HG03469 (cell line): Measurements from ENCODE around the gene INHBA.

ENCODE experiments used
- ATAC-seq: cut with Tn5 transposase; IDR thresholded peaks from one replicate; pipeline ENCODE4 v1.9.1; 2021; ENCODE audit warnings: mild to moderate bottlenecking, moderate library complexity, moderate number of reproducible peaks; ENCODE audit not compliant: unreplicated experiment

The INHBA gene

DNA sequence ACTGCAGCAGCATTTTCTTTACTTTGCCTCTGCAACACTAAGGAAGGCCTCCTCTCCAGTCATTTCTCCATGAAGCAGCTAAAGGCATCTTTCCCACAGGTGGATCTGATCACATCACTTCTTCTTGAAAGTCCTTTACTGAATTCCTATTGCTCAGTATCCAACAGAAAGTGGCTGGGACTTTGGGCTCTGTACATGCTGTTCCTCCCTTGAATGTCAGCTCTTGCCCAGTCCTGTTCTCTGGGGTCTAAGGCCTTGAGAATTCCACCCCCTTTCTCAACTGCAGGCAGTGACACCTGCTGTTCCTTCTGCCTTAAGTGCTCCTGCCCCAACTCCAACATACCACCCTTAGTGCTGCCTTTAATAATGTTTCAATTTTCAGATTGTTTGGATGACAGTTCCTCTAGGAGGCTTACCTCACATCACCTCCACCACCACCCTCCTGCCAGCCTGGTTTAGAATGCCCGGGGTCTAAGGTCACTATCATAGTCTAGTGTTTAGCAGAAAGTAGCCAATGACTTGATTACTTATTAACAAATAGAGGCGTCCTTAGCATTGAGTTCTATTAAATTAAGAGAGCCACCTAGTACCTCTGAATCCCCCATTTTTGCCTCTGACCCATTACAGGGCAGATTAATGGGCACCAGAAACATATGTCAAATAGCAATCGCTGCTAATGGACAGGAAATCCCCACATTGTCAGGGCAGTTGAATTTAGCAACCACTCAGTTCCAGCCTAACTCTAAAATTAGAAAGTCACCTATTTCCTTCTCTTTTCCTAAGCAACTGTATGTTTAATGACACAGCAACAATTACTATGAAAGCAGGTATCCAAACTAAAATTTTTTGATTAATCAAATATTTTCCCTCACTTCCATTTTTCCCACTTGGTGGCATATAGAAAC lies 11.4 kb downstream of the INHBA start:
- no peak for ATAC-seq

DNA sequence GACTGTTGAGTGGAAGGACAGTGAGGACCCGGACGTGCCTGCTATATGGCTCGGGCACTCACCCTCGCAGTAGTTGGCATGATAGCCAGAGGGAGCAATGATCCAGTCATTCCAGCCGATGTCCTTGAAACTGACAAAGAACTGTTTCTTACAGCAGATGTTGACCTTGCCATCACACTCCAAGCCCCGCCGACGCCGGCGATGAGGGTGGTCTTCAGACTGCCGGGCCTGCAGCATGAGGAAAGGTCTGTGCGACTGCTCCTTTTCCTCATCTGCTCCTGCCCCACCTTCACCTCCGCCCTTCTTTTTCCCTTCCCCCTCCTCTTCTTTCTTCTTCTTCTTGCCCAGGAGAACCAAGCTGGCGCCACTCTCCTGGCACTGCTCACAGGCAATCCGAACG lies 13.1 kb downstream of the INHBA start:
- ATAC-seq, result no peak

- ATAC-seq, result no peak
These were observed 14.0 kb downstream of the INHBA start for GRCh38 chr7:41688906-41689305.

- ATAC-seq, result no peak
These were observed 14.8 kb downstream of the INHBA start for GRCh38 chr7:41688012-41688625.

DNA sequence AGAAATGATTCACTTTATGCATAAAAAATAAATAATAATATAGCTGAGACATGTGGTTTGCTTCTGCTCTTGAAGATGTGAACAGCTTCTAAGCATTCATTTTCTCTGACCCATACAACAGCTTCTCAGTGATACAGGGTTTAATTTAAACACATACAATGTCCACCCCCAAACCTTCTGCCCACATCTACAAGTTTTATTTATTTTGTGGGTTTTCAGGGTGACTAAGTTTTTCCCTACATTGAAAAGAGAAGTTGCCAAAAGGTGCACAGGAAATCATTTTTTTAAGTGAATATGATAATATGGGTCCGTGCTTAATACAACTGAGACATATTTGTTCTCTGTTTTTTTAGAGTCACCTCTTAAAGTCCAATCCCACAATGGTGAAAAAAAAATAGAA lies 17.2 kb downstream of the INHBA start:
- ATAC-seq, result no peak

DNA sequence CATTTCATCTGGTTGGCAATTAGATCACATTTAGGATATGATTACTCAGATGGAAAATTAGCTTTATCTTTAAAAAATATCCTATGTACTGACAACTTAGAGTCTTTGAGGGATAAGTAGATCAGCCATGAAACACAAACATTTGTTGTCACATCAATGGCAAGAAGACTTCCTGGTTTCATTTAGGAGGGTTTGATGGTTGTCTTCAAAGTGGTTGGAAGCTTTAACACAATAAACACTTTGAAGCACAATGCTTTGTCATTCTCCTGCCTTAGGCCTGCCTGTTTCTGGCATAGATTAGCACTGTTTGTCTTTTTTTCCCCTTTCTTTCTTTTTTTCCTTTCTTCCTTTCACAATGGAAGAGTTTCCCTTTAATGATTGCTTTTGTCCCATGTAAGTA lies 20.5 kb downstream of the INHBA start:
- no peak for ATAC-seq

- ATAC-seq, result no peak
These were observed 23.3 kb downstream of the INHBA start for GRCh38 chr7:41679566-41679965.

DNA sequence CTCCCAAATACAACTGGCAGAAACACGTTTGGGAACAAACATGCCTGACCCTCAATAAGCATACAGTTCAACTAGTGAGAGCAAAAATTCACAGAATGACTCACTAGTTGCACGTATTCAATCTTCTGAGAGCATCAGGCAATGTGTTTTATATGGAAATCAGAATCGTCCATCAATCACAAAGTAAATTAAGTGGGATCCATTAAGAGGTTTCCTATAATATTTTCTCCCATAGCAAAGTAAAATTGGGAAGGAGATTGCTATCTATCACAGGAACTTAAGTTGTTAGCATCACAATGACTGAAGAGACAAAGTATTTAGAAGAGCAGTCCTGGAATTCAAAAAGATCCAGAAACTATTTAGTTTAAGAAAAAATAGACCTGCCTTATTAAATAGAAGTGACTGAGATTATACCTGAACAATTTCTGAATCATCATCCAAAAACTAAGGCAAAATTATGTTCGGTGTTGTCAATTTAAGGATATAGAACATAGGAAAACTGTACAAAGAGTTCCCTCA lies 28.3 kb downstream of the INHBA start:
- no peak for ATAC-seq

- no peak for ATAC-seq
These were observed 41.3 kb downstream of the INHBA start for GRCh38 chr7:41661596-41661995.

GRCh38 chr7:41659539-41659938 lies 43.4 kb downstream of the INHBA start:
- no peak for ATAC-seq

- no peak for ATAC-seq
These were observed 46.5 kb downstream of the INHBA start for GRCh38 chr7:41656366-41656765.

DNA sequence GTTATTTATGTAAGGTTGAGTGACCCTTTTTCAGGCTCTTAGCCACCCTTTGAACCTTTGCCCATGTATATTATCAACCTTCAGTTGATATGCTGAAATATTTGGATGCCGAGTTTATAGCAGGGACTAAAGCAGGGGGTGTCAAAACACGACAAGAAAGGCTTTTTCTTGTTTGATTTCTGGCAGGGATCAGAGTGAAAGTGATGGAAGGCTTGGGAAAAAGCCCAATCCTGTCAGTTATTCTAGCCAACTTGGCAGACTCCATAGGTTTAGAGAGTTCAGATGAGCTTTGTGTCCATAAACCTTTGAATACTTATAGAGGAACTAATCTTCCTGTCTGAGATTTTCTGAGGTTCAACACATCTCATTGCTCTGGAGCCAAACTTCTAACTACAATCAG lies 47.5 kb downstream of the INHBA start:
- no peak for ATAC-seq

DNA sequence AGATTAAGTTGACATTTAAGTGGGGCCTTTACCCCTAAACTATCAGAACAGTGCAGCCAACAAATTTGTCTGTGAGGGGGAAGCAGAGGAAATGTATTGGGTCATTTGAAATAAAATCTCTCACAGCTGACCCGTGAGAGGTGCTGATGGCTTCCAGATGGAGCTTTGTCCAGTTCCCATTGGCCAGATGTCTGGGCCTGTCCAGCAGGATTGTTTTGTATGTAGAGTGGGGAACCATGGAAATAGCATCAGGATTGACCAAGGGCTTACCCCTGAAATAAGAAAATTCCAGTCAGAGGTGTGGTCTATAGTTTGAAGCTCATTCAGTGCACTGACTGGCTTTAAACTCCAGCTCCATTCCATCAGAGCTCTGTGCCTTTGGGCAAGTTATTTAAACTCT lies 50.6 kb downstream of the INHBA start:
- ATAC-seq, result no peak

GRCh38 chr7:41648501-41648900 lies 54.4 kb downstream of the INHBA start:
- no peak for ATAC-seq

- no peak for ATAC-seq
These were observed 59.3 kb downstream of the INHBA start for GRCh38 chr7:41643616-41644015.

GRCh38 chr7:41641665-41642014 lies 61.2 kb downstream of the INHBA start:
- no peak for ATAC-seq

GRCh38 chr7:41641011-41641664 lies 61.8 kb downstream of the INHBA start:
- ATAC-seq, result no peak

DNA sequence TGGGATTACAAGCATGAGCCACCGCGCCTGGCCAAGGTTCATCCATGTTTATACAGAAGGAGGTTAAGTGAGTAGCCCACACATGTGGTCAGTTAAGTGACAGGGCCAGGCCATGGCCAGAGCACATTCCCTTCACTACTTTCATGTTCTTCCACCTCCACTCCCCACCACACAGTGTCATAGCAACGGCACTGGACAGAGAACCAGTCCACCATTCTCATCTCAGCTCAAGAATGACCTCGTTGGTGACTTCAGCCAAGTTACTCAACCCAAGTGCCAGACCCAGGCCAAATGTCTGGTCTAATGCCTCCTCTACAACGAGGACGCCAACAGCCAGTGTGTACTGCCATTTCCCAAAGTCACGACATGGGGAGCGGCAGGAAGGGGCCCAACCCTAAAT lies 62.4 kb downstream of the INHBA start:
- ATAC-seq, result no peak

GRCh38 chr7:41637049-41637448 lies 65.8 kb downstream of the INHBA start:
- no peak for ATAC-seq
